Pons (tissue), 1 donor: ENCODE data around the gene SGMS1.

Source experiments
- DNase-seq: peaks from one replicate; pipeline ENCODE4 v3.0.0-alpha.2; 2016; ENCODE audit warnings: low spot score

Gene SGMS1

DNA sequence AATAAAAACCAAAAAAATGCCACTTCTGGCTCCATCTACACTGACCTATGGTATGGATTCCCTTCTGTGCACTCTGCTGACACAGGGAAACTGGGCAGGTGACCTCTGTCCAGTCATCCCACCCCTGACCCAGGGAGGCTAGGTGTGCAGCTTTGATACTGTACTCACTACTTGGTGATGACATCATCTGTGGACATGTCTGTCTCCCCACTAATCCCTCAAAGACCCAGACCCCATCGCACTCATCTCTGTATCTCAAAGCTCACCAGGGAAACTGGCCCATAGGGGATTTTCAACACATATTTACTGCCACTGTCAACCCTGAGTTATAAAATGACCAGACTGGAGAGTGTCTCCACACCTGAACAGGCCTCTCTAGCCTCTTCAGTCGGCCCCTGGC is 10.6 kb downstream of the SGMS1 start:
- DNase-seq: no peak

DNA sequence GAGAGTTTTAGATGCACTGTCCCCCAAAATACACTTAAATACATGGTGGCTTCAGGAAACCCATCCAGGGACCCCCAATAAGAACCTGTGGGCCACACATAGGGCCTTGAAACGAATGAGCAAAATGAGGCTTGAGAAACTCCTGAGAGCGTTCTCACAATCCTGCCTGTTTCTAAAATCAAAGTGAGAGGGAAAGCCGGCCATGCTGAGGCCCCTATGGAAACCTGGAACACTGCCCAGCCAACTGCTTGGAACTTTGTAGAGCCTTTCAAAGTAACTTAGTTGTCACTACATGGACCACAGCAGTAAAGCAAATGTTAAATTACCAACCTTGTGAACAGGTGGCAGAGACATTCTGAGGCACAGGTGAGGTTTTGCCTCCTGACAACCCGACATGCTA is 13.4 kb downstream of the SGMS1 start:
- DNase-seq: no peak

DNA sequence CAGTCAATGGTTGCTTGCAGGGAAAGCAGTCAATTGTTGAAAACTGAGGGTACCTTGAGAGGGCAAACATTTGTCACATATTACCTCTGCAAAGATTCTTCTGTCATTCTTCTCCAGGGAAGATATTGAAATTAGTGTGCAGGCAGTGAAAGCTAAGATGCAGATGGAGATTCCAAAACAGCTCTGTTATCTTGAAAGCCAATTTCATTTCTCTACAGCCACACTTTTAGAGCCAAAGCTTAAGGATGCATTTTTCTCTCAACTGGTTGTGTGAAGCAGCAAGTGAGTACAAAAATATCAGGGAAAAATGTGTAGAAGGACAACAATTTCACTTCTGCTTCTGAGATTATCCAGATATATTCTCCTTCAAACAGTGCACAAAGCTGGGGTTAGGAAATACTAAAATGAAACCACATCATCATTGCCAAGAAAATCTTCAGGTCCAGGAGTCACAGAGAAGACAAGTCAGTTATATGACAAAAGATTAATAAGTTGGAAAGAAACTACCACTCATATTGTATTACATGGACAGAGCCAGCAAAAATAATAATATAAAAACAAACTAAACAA is 16.3 kb downstream of the SGMS1 start:
- no peak for DNase-seq

DNA sequence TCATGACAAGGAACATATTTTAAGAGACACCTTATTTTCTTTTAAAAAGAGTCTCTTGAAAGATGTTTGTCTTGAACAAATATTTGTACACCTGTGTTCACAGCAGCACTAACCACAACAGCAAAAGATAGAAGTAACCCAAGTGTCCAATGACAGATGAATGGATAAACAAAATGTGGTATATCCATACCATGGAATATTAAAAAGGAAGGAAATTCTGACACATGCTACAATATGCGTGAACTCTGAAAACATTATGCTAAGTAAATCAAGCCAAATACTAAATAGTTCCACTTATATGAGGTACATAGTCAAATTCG is 17.8 kb downstream of the SGMS1 start:
- DNase-seq: no peak

DNA sequence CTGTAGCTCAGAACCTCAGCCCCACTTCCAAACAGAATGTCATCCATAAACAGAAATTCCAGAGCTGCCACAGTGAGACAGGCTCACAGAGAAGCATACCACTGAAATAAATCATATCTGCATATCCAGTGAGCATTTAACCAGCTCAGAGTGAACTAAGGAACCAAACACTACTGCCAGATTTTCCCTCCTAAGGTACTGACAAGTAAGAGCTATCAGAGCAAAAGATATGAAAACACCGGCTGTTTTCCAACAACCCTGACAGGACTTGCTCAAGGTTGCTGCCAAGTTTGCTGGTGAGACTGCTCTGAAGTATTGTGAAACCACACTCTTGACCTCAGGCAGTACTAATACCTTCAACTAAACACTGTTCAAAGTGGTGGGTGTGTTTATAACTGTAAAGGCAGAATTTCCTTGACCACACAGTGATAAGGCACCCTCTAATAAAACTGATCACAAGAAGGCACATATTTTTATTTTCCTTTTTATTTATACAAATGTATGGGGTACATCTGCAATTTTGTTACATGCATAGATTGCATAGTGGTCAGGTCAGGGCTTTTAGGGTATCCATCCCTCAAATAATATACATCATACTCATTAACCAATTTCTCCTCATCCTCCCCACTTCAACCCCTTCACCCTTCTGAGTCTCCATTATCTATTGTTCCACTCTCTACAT is 18.3 kb downstream of the SGMS1 start:
- no peak for DNase-seq

DNA sequence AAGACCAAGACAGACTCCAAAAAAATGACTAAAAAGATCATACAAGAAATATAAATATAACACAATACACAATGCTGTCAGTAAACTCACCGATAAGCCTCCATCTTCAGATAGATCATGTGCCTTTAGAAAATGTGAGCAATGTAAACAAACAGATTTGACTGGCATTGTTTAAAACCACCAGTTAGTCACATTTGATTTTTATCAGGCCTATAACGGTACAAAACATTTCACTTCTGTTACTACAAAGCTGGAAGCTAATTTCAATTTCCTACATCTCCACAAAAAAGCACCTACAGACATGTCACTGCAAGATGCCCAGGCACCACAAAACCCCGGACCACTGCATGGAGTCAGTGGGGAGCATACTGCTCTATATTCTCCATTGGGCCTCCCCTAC is 18.9 kb downstream of the SGMS1 start:
- DNase-seq: no peak

DNA sequence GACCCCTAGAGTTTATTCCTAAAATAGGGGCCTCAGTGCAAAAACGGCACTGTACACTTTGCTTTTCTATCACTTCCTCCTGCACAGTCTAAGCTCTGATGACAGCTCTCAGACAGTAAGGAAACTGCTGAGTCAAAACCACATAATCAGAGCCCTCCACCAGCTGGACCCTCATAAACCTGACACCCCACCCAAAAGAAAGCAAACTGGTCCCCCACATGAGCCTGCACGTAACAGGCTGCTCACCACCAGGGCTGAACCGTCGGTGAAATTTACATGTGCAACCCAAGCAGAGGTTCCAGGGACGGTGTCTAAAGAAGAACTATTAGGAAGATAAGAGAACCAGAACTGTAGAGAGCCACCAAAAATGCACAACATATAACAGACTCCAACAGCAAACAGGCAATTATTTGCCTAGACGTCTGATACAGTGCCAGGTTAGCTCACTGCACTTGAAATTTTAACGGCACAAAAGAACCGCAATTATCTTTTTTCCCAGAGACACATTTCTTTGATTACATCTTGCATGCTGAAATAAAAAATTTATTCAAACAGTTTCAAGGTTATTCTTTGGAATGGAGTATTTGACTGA is 19.6 kb downstream of the SGMS1 start:
- DNase-seq: no peak

DNA sequence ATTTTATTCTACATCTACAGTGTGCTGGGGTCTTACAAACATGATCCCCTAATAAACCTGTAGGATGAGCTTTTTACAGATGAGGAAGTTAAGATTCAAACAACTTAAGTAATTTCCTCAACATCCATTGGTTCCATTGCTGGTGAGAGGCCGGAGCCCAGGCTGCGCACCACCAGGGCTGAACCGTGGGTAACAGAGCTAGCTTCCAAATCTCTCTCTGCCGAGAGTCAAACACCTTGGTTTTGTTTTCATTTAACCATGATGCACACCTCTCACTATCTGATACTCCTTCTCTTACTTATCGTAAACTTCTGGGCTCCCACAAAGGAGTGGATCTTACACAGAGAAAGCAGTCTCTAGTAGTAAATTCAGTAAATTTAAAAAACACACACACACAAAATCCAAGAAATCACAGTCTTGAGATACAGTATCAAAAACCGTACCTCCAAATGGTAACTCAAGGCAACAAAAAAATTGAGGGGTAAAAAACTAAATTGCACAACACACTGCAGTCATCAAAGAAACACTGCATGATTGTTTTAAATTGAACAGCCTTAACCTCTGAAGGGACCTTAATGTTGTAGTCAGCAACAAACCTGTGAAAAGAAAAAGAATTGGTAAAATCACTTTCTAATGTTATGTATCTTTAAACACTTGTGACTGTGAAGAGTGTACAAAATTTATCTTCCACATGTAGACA is 20.5 kb downstream of the SGMS1 start:
- no peak for DNase-seq

DNA sequence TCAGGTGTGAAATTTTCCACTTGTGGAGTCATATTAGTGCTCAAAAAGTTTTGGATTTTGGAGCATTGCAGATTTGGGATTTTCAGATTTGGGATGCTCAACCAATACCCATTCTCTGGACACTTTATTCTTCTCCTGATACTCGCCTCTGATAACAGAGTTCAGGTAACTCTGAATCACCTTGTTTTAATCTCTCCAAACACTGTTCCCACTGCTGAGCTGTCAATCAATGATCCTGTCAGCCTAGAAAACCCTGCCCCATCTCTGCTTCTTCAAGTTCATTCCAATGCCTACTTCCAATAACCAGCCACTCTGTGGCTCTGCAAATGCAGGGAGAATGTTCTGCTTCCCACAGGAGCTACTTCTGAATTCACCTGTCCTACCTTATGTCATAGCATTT is 21.8 kb downstream of the SGMS1 start:
- DNase-seq: no peak

DNA sequence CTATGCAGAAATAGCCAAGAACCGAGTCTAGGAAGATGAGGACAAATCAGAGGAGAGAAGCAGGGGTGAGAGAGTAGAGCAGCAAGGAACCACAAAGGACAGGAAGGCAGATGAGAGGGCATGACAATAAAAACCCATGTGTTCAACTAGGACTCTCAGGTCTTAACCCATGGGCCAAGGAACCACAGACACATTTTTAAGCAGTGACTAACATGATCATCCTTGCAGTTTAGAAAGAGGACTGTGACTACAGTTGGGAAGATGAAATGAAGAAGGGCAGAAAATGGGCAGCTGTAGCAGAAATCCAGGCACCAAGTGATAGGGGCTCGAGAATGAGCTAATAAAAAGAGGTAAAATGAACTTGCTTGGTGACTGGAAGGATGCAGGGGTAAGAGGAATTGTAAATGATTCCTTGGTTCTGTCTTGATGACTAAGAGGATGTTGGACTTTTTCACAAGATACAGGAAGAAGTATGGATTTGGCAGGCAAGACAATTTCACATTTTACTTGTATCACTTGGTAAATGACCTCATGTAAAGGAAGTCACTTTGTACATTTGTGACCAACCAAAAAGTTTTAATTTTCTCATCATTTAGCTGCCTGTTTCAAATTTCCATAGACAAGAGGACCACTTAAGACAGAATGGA is 22.8 kb downstream of the SGMS1 start:
- no peak for DNase-seq

DNA sequence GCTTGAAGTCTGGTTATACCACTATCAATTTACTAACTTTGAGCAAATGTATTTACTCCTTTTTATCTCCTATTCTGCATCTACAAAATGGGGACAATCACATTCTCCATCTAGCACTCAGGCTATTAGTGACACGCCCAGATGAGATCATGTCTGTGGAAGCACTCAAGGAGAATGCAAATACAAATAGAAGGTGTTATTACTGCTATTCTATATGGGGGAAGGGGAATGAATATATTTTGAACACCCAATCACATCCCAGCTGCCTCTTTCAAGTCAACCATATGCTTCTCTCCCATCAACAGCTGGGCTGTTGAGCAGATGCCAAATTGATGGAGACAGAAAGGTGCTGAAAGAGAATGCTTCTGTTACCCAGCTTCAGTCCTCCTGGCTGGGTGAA is 23.5 kb downstream of the SGMS1 start:
- no peak for DNase-seq

DNA sequence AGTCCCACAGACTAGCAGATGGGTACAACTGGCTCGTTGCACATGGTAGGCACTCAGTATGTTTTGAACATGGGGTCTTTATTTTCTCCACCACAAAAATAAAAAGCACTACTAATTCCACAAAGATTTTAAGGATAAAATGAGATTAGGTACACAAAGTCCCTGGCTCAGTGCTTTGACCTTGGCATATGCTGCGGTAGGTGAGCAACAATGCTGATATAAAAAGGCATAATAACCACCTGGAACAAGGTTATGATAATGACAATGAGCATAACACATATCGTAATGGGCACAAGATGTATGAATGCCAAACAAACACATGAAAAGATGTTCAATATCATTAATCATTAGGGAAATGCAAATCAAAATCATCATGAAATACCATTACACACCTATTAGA is 26.9 kb downstream of the SGMS1 start:
- no peak for DNase-seq

DNA sequence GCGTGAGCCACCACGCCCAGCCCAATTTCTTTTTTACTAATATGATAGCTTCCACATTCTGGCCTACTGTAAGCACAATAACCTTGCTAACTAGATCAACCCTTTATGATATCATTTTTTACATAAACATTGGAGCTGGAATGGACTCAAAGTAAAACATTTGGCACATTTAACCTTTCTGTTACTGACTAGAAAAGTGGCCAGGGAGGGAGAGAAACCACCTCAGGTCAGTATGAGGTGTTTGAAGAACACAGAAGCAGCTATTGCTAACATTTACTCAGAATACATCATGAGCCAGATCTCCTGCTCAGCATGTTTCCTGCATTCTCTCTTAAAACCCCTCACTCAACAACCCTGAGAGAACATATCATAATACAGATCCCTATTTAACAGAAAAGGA is 27.3 kb downstream of the SGMS1 start:
- no peak for DNase-seq

DNA sequence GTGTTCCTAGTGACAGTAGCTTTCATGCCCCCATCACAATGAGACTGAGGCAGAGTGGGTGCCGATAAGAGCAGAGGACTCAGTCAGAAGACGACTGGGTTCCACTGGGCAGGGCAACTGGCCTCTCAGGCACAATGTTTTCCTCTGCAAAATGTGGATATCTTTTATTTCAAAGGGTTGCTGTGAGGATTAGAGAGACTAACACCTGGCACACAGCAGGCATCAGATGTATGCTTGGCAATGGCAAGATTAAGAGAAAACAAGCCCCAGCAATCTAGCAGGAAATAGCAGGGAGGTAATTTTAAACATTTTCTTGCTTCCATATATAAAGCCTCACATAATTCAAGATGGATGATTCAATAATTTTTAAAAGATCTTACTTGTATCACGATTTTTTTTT is 28.0 kb downstream of the SGMS1 start:
- DNase-seq: no peak

DNA sequence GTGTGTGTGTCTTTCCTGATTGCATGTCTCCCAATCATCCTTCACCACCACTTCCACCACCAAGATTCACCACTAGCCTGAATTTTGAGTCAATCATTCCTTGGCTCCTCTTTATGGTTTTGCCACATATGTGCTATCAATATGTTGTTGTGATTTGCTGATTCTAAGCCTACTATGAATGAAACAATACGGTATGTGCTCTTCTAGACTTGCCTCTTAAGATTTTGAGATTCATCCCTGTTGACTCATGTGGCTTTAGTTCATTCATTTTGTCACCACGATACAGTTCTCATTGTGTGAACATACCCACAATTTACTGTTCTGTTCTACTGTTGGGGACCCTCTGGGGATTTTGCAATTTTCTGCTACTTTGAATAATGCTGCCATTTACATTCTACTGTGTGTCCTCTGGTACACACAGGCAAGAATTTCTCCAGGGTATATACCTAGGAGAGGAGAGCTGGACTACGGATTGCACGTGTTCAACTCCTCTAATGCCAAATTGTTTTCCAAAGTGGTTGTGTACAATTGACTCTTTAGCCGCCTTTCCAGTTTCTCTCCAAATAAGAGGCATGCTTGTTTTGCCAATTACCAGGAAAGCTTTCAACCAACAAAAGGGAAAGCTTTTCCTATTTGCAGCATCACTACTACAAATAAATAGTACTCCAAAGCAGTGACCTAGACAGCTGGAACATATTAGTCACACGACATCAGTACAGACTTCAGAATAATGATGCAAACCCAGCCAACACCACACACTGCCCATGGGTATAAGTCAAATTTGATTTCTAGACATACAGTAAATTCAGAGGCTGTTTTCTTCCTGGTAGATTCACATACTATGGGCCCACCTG is 30.0 kb downstream of the SGMS1 start:
- no peak for DNase-seq

DNA sequence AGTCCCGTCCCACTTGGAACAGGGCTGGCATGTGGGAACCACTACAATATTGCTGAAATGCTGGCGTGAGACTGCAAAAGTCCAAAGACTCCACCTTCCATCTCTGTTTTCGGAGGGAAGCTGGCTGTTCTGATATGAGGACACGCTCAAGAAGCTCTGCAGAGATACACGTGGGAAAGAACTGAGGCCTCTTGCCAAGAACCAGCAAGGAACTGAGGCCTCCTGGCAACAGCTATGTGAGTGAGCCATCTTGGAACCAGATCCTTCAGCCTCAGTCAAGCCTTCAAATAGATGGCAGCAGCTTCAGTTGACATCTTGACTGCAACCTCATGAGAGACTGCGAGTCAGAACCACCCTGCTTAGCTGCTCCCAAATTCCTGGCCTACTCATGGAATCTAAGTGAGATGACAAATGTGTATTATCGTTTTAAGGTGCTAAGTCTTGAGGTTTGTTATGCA is 30.8 kb downstream of the SGMS1 start:
- no peak for DNase-seq

DNA sequence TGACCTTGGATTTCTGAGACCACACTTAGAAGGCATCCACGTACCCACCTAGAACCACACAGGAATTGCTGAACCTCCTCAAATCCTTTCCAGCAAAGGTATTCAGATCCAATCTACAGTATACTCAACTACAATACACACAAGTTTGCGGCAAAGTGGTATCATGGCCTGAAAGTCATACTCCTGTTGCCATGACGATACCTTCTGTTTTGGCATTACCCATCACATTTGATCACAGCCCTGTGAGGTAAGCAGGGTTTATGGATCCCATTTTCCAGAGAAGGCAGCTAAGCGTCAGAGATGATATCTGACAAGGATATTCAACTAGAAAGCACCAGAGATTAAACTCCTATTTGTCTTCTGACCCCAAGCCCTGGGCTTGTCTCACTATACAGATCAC is 32.8 kb downstream of the SGMS1 start:
- no peak for DNase-seq

DNA sequence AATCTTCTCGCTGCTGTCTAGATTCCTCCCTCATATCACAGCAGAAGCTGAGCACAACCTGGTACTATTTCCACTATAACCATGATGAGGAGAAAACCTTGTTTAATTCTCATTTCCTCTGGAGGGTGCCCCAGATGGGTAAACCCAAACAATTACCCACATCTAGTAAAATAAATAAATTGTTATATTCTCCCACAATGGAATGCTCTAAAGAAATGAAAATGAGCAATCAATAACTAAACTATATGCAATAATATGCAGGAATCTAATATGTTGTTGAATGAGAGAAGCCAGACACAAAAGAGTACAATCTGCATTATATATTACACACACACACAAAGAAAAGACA is 37.0 kb downstream of the SGMS1 start:
- DNase-seq: no peak

DNA sequence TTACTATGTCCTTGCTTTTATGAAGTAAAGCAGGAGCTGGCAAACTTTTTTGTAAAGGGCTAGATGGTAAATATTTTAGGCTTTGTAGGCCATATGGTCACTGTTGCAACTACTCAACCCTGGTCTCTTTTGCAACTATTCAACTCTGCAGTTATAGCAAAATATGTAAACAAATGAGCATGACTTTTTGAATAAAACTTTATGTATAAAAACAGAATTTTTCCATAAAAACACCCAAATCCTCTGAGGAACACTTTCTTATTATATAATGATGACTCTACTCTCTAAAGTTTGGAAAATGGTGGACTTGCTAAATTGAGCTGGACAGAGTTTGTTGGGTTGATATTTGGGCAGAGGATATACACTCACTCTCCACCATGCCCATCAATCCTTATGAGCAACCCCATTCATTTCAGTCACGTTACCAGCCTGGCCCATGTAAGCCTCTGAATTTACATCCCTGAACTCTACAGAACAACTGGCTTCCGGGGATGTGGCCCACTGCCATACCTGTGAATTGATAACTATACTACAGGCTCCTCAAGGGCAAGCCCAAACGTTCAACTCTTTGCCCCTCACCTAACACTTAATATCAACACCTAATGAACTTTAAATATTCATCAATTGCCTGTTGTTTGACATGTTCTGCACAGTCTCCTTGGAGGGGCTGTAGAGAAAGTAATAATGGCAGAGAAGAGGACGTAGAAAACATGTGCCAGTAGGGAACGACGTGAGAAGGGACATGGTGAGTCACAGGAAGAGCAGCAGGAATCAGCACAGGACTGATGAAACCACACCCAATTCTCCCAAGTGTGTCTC is 37.6 kb downstream of the SGMS1 start:
- DNase-seq: no peak

DNA sequence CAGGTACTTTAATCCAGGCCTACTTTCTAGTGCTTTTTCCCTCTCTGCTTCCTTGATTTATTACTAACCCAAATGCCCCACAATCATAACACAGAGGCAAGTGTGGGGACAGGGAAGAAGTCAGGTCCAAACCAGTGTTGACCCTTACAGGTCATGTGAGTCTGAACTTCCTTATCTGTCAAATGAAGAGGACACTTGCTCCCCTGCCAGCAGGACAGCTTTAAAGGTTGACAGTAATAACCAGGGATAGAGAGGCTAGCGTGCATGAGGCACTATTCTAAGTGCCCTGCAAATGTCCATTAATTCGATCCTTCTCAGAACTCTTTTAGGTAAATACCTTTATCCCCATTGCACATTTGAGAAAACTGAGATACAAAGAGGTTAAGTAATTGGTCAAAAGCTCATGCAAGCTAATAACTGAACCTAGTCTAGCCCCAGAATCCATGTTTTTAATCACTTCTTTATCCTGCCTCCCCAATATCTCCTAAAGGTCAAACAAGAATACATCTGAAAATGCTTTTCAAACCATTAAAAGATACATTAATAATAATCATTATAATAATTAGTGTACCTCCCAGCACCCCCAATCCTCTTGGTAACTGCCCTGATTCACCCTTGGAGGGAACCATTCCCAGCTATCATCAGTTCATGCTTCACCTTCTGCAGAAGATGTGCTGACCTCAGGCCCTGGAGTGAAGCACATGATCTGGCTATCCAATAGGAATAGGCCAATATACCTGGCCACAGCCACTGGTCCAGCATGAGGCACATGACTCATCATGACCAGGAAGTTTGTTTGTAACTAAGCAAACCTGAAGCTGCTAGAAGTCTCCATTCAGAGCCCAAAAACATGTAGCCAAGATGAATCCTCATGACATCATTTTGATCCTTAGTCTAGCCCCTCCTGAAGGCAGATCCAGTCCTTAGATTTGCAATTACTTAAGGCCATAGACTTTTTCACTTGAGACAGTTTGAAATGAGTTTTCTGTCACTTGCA is 40.7 kb downstream of the SGMS1 start:
- DNase-seq: no peak
